HepG2 (cell line): ENCODE results near the gene ROBO2. TPM values are rescaled to one million over a fixed set of nuclear protein-coding genes. Genes with fewer than 3 reads are reported as not detected.

Experiments used
- ATAC-seq: fragments of 200-7000 bp; cut with Tn5 transposase; 3 replicates; pipeline ENCODE4 v1.9.1; 2020; ENCODE audit warnings: mild to moderate bottlenecking, moderate library complexity
- BruUV-seq: library from RNA; stranded (reverse); fragments of 400-500 nt; replicated peaks from 2 replicates; lab custom pipeline; 2021; lab: Mats Ljungman, UMichigan
- CTCF ChIA-PET: fragments of 300-600 bp; formaldehyde crosslinking; extraction: SDS; loops from one replicate; lab custom pipeline; 2021; ENCODE audit warnings: low total read pairs, inconsistent platforms, low intra/inter-chr PET ratio; lab: Yijun Ruan, JAX
- POLR2A ChIA-PET: fragments of 350-600 bp; sonication (Branson Sonifier 250); formaldehyde crosslinking; loops from one replicate; lab custom pipeline; 2020; ENCODE audit warnings: antibody characterized with exemption, inconsistent platforms; lab: Yijun Ruan, JAX
- DNase-seq: peaks from one replicate; pipeline ENCODE4 v3.0.0-alpha.2; 2015; ENCODE audit warnings: low spot score
- FAIRE-seq: peaks from 3 replicates; lab custom pipeline; 2011; peaks lifted over from hg19 to GRCh38; lab: Jason Lieb, UNC
- H2AFZ ChIP-seq: one replicate; pipeline ENCODE4 v1.6.1; 2011; ENCODE audit warnings: low read length, inconsistent platforms
- H3K27ac ChIP-seq: fragments of 300-600 bp; 3 replicates; pipeline ENCODE4 v1.8.0; 2011; ENCODE audit warnings: mixed run types, mild to moderate bottlenecking, mixed read lengths, low read length, inconsistent platforms; ENCODE audit not compliant: insufficient read depth; ENCODE audit errors: extremely low read length
- H3K27me3 ChIP-seq, 2 experiments: fragments of 200-600 bp in 1 of 2; 2 replicates in 1 of 2; 3 replicates in 1 of 2; pipeline versions ENCODE4 v1.6.0 to v1.8.0; 2011; ENCODE audit warnings: low read length in 2 of 2, mild to moderate bottlenecking in 2 of 2, moderate library complexity in 2 of 2, inconsistent platforms in 1 of 2; ENCODE audit not compliant: insufficient read depth in 2 of 2, control insufficient read depth in 1 of 2
- H3K36me3 ChIP-seq, 2 experiments: fragments of 200-600 bp in 1 of 2; replicated peaks in 1 of 2; 2 replicates in 1 of 2; 3 replicates in 1 of 2; pipeline versions ENCODE4 v1.5.1 to v1.8.0; 2011; ENCODE audit warnings: low read length in 2 of 2, inconsistent platforms in 1 of 2; ENCODE audit not compliant: insufficient read depth in 2 of 2, control insufficient read depth in 1 of 2
- H3K4me1 ChIP-seq: 2 replicates; pipeline ENCODE4 v1.5.1; 2012; ENCODE audit warnings: low read length, inconsistent platforms; ENCODE audit not compliant: insufficient read depth
- H3K4me2 ChIP-seq: 2 replicates; pipeline ENCODE4 v1.6.0; 2011; ENCODE audit warnings: low read depth, low read length, inconsistent platforms
- H3K4me3 ChIP-seq, 3 experiments: fragments of 200-600 bp in 1 of 3; sonication (generic), shearing (Covaris generic) in 1 of 3; replicated peaks in 1 of 3; 2 replicates each; pipeline ENCODE4 v1.5.1; 2011 to 2016; ENCODE audit warnings: low read length in 3 of 3, inconsistent platforms in 2 of 3, low read depth in 2 of 3, mild to moderate bottlenecking in 2 of 3, control low read depth in 1 of 3, mixed read lengths in 1 of 3; ENCODE audit not compliant: insufficient read depth in 1 of 3
- H3K79me2 ChIP-seq: one replicate; pipeline ENCODE4 v1.6.1; 2011; ENCODE audit warnings: low read length, inconsistent platforms; ENCODE audit not compliant: insufficient read depth
- H3K9ac ChIP-seq: 2 replicates; pipeline ENCODE4 v1.6.0; 2011; ENCODE audit warnings: mild to moderate bottlenecking, low read depth, low read length, inconsistent platforms; ENCODE audit not compliant: insufficient read depth
- H3K9me3 ChIP-seq: 2 replicates; pipeline ENCODE4 v1.5.1; 2012; ENCODE audit warnings: mild to moderate bottlenecking, low read length
- H4K20me1 ChIP-seq: 2 replicates; pipeline ENCODE4 v1.6.0; 2011; ENCODE audit warnings: inconsistent platforms, mild to moderate bottlenecking, low read length, moderate library complexity; ENCODE audit not compliant: insufficient read depth
- AGO1 ChIP-seq: fragments of 200-400 bp; formaldehyde crosslinking; IDR thresholded peaks from 2 replicates; pipeline ENCODE4 v1.6.1; 2017; ENCODE audit warnings: mild to moderate bottlenecking, low read depth, low read length, moderate library complexity; ENCODE audit not compliant: poor library complexity, severe bottlenecking
- ATF7-NPFF ChIP-seq: sonication (generic); formaldehyde crosslinking; IDR thresholded peaks from 2 replicates; pipeline ENCODE4 v1.8.1; 2023; ENCODE audit warnings: mild to moderate bottlenecking, low read depth, missing genetic modification reagents, moderate library complexity
- GABPB1 ChIP-seq: IDR thresholded peaks from 2 replicates; pipeline ENCODE4 v1.6.1; 2016; ENCODE audit warnings: mild to moderate bottlenecking, missing genetic modification reagents, moderate library complexity, missing compliant biosample characterization
- IKZF1 ChIP-seq: fragments of 450-650 bp; IDR thresholded peaks from 2 replicates; pipeline ENCODE4 v1.7.1; 2016
- KDM1A ChIP-seq: IDR thresholded peaks from 2 replicates; pipeline ENCODE4 v1.6.1; 2016; ENCODE audit warnings: missing compliant biosample characterization
- KLF9 ChIP-seq: IDR thresholded peaks from 2 replicates; pipeline ENCODE4 v1.6.1; 2016; ENCODE audit warnings: low read depth
- NFYC ChIP-seq: IDR thresholded peaks from 2 replicates; pipeline ENCODE4 v1.6.1; 2016; ENCODE audit warnings: missing genetic modification reagents, missing compliant biosample characterization
- PREB ChIP-seq: sonication (generic); formaldehyde crosslinking; IDR thresholded peaks from 2 replicates; pipeline ENCODE4 v1.4.0; 2020; ENCODE audit warnings: missing genetic modification reagents
- RARG ChIP-seq: sonication (generic); formaldehyde crosslinking; IDR thresholded peaks from 2 replicates; pipeline ENCODE4 v1.4.0; 2020; ENCODE audit warnings: low read depth, mild to moderate bottlenecking, missing genetic modification reagents
- SOX6 ChIP-seq, 2 experiments: fragments of 450-650 bp in 1 of 2; sonication (generic) in 1 of 2; formaldehyde crosslinking in 1 of 2; IDR thresholded peaks; 2 replicates each; pipeline versions ENCODE4 v1.4.0 to v1.6.1; 2017 to 2020; ENCODE audit warnings: antibody characterized with exemption in 1 of 2, mild to moderate bottlenecking in 1 of 2, missing genetic modification reagents in 1 of 2
- SP140L ChIP-seq: sonication (generic); formaldehyde crosslinking; IDR thresholded peaks from 2 replicates; pipeline ENCODE4 v1.4.0; 2020; ENCODE audit warnings: missing genetic modification reagents, borderline replicate concordance
- STAT5B ChIP-seq: sonication (generic); formaldehyde crosslinking; IDR thresholded peaks from 2 replicates; pipeline ENCODE4 v1.4.0; 2020; ENCODE audit warnings: missing genetic modification reagents
- SUZ12 ChIP-seq: fragments of 150-350 bp; IDR thresholded peaks from 2 replicates; pipeline ENCODE4 v1.6.1; 2014; ENCODE audit warnings: low read depth, low read length
- THAP8 ChIP-seq: sonication (generic); formaldehyde crosslinking; IDR thresholded peaks from 2 replicates; pipeline ENCODE4 v1.5.1; 2020; ENCODE audit warnings: missing genetic modification reagents, mild to moderate bottlenecking, borderline replicate concordance
- YEATS2 ChIP-seq: sonication (generic); formaldehyde crosslinking; IDR thresholded peaks from 2 replicates; pipeline ENCODE4 v1.4.0; 2020; ENCODE audit warnings: missing genetic modification reagents, borderline replicate concordance
- ZNF205 ChIP-seq: IDR thresholded peaks from 2 replicates; pipeline ENCODE4 v1.6.1; 2018; ENCODE audit warnings: missing biosample characterization, missing genetic modification reagents
- ZNF263 ChIP-seq: sonication (generic); formaldehyde crosslinking; IDR thresholded peaks from 2 replicates; pipeline ENCODE4 v1.4.0; 2020; ENCODE audit warnings: missing genetic modification reagents
- ZNF766 ChIP-seq: sonication (generic); formaldehyde crosslinking; IDR thresholded peaks from 2 replicates; pipeline ENCODE4 v1.5.0; 2020; ENCODE audit warnings: missing genetic modification reagents, borderline replicate concordance
- WGBS: methylation state at CpG from one replicate; pipeline ENCODE4 v1.1.6; 2017; ENCODE audit warnings: low lambda C conversion rate; 5-methylcytosine and 5-hydroxymethylcytosine counted together
- in situ Hi-C: cut with HindIII; loops from 2 replicates; pipeline ENCODE4 v1.10.0; 2017; ENCODE audit warnings: low pct_unique_long_range_greater_than_20kb; ENCODE audit not compliant: extremely low pct_ligation_motif_present
- intact Hi-C: fragments of 100-400 bp; cut with micrococcal nuclease; formaldehyde crosslinking; loops from one replicate; pipeline ENCODE4 v1.10.0; 2022; ENCODE audit not compliant: unreplicated experiment
- polyA plus RNA-seq, 8 experiments: library from polyadenylated mRNA; depleted of rRNA in 3 of 8; stranded (reverse) in 7 of 8; unstranded in 1 of 8; fragments of >200 nt; fragmentation: Illumina TruSeq in 4 of 8; extraction: Trizol in 4 of 8; gene quantifications; 2 replicates each; pipeline versions ENCODE4 v1.2.1 to v1.2.3, GENCODE V29; 2011 to 2016; ENCODE audit warnings: low read depth in 4 of 8, missing spikeins in 1 of 8, mixed read lengths in 1 of 8; ENCODE audit not compliant: insufficient read depth in 1 of 8
- total RNA-seq, 5 experiments: library from RNA; depleted of rRNA; stranded (reverse); fragments of >200 nt; fragmentation: Illumina TruSeq; extraction: Trizol; gene quantifications; 2 replicates each; pipeline ENCODE4 v1.2.3, GENCODE V29; 2016; ENCODE audit warnings: low read depth in 1 of 5
- TF ChIP-seq, protein P1 (sequence below): sonication (generic); formaldehyde crosslinking; IDR thresholded peaks from 2 replicates; pipeline ENCODE4 v1.5.1; 2020; ENCODE audit warnings: mild to moderate bottlenecking, missing genetic modification reagents, moderate library complexity

The ROBO2 gene
- total and polyA plus RNA-seq, 2 of the 13 experiments (the other 11 are each of a cell fraction or from before 2014, with no cell fraction given): not detected

GRCh38 chr3:76997733-76998132 lies 42.2 kb upstream of the ROBO2 start:
- Histone ChIP-seq H4K20me1 (no peaks in the 10 kb centered on the region), H3K36me3 (no peaks in the 10 kb centered on the region), H3K4me3 (no peak overlapping the region), H3K27ac (no peak overlapping the region), H3K9me3 (no peaks in the 10 kb centered on the region), H3K27me3 (no peaks in the 10 kb centered on the region), H3K4me1 (no peaks in the 10 kb centered on the region), H3K9ac (no peak overlapping the region), H2AFZ (no peak overlapping the region), H3K79me2 (no peaks in the 10 kb centered on the region), H3K4me2 (no peak overlapping the region)
- in situ Hi-C loops: no loop called here
- POLR2A ChIA-PET: no interaction called here
- 25% methylated on average over 2 of the region's 2 CpGs for WGBS
- CTCF ChIA-PET: no interaction called here
- DNase-seq (no peak), ATAC-seq (no peak), FAIRE-seq (no peak)
- TF ChIP-seq ZNF263 (no peak), GABPB1 (CRISPR knock-in tag) (no peak), NFYC (no peak), AGO1 (no peak), KDM1A (CRISPR knock-in tag) (no peak), ZNF766 (CRISPR knock-in tag) (no peak)
- TF ChIP-seq, protein P1, sequence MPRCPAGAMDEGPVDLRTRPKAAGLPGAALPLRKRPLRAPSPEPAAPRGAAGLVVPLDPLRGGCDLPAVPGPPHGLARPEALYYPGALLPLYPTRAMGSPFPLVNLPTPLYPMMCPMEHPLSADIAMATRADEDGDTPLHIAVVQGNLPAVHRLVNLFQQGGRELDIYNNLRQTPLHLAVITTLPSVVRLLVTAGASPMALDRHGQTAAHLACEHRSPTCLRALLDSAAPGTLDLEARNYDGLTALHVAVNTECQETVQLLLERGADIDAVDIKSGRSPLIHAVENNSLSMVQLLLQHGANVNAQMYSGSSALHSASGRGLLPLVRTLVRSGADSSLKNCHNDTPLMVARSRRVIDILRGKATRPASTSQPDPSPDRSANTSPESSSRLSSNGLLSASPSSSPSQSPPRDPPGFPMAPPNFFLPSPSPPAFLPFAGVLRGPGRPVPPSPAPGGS (CRISPR knock-in tag): no peak
- intact Hi-C loops: no loop called here
- BruUV-seq: no TSS peak

DNA sequence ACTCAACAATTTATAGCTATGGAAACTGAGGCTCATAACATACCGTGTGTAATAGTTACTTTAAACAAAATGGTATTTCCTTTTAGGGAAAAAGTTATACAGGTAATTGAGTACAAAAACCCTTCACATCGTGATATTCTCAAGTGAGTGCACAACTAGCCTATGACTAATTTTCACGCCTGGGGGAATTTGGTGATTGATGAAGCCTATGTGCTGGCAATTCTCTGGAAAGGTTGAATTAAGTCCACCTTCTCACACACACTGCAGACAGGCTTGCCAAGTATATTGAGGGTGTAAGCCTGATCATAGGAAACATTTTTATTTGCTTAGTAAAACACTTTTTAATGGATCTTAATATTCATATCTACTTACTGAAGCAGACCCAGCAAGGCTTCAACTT lies 41.3 kb upstream of the ROBO2 start:
- BruUV-seq: no TSS peak
- Histone ChIP-seq H3K9me3 (no peaks in the 10 kb centered on the region), H3K9ac (no peak overlapping the region), H3K27me3 (no peaks in the 10 kb centered on the region), H3K36me3 (no peaks in the 10 kb centered on the region), H4K20me1 (no peaks in the 10 kb centered on the region), H3K4me1 (no peaks in the 10 kb centered on the region), H2AFZ (no peak overlapping the region), H3K27ac (no peak overlapping the region), H3K79me2 (no peaks in the 10 kb centered on the region), H3K4me3 (no peak overlapping the region), H3K4me2 (no peak overlapping the region)
- in situ Hi-C loops (no loop called here), intact Hi-C loops (no loop called here)
- 37% methylated on average over 3 of the region's 3 CpGs for WGBS
- FAIRE-seq: no peak
- CTCF ChIA-PET: no interaction called here
- DNase-seq: no peak
- no peak for ATAC-seq
- POLR2A ChIA-PET: no interaction called here
- no peak for TF ChIP-seq ZNF205 (CRISPR knock-in tag)
- TF ChIP-seq YEATS2 (CRISPR knock-in tag): no peak
- no peak for TF ChIP-seq RARG (CRISPR knock-in tag)
- no peak for TF ChIP-seq THAP8 (CRISPR knock-in tag)
- no peak for TF ChIP-seq KLF9 (CRISPR knock-in tag)
- TF ChIP-seq SOX6 (IDR thresholded peaks at IDR 0.05): no peak
- no peak for TF ChIP-seq SOX6 (CRISPR knock-in tag; IDR thresholded peaks at IDR 0.05)
- TF ChIP-seq NFYC: no peak
- TF ChIP-seq ATF7-NPFF (CRISPR knock-in tag): no peak
- TF ChIP-seq SP140L: no peak
- TF ChIP-seq STAT5B (CRISPR knock-in tag): no peak
- TF ChIP-seq PREB (CRISPR knock-in tag): no peak
- TF ChIP-seq IKZF1: no peak
- no peak for TF ChIP-seq SUZ12
